GM18526 (cell line): ENCODE data around the gene MBTPS1.

Experiments used
- POLR2A ChIP-seq: IDR thresholded peaks from 3 replicates; pipeline ENCODE4 v1.6.1; 2011; ENCODE audit not compliant: insufficient read length; ENCODE audit errors: extremely low read depth

MBTPS1 gene

GRCh38 chr16:84058664-84059063 is 58.1 kb downstream of the MBTPS1 start:
- no peak for TF ChIP-seq POLR2A

GRCh38 chr16:84058211-84058610 is 58.5 kb downstream of the MBTPS1 start:
- TF ChIP-seq POLR2A, result no peak

GRCh38 chr16:84056933-84057332 is 59.8 kb downstream of the MBTPS1 start:
- no peak for TF ChIP-seq POLR2A

GRCh38 chr16:84055801-84056634 is 60.7 kb downstream of the MBTPS1 start:
- no peak for TF ChIP-seq POLR2A

GRCh38 chr16:84055366-84055765 is 61.4 kb downstream of the MBTPS1 start:
- TF ChIP-seq POLR2A, result no peak

- TF ChIP-seq POLR2A, result no peak
Measured at GRCh38 chr16:84054916-84055315, 61.8 kb downstream of the MBTPS1 start.

GRCh38 chr16:84054271-84054670 is 62.5 kb downstream of the MBTPS1 start:
- no peak for TF ChIP-seq POLR2A

GRCh38 chr16:84053237-84053636 is 63.5 kb downstream of the MBTPS1 start:
- TF ChIP-seq POLR2A, result no peak

GRCh38 chr16:84052071-84052622 is 64.6 kb downstream of the MBTPS1 start:
- no peak for TF ChIP-seq POLR2A

GRCh38 chr16:84050316-84050715 is 66.4 kb downstream of the MBTPS1 start:
- no peak for TF ChIP-seq POLR2A

GRCh38 chr16:84049403-84050060 is 67.2 kb downstream of the MBTPS1 start:
- no peak for TF ChIP-seq POLR2A

GRCh38 chr16:84048871-84049270 is 67.9 kb downstream of the MBTPS1 start:
- TF ChIP-seq POLR2A, result no peak

GRCh38 chr16:84048270-84048669 is 68.5 kb downstream of the MBTPS1 start:
- no peak for TF ChIP-seq POLR2A

GRCh38 chr16:84047626-84048025 is 69.1 kb downstream of the MBTPS1 start:
- TF ChIP-seq POLR2A, result no peak

- TF ChIP-seq POLR2A, result no peak
Measured at GRCh38 chr16:84047206-84047605, 69.5 kb downstream of the MBTPS1 start.

- TF ChIP-seq POLR2A, result no peak
Measured at GRCh38 chr16:84045818-84046470, 70.8 kb downstream of the MBTPS1 start.
